ENCODE results near the gene EYS. TPM values are rescaled to one million over a fixed set of nuclear protein-coding genes. Genes with fewer than 3 reads are reported as not detected.

Gene EYS
- total RNA-seq, 1 donor from 2014 or later, result 0.06 TPM

DNA sequence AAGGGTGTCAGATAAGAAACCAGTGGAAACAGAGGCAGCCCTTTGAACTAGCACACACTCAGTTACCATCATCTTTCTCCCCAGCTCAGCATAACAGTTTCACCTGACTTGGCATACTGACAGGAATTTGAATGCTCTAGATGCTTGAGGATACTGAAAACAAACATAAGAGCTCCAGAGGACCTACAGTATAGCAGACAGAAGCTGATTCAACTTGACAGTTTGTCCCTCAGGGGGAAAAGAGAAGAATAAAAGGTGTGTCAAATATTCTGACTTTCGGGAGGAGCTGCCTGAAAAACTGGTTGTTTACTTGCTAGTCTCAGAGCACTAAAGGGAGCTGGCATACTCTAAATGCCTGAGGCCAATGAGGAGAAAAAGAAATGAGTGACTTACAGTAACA is 35.1 kb downstream of the EYS start:
- no peak overlapping the region for H3K4me3 ChIP-seq (ENCODE audit: low read depth, low read length)
- DNase-seq (ENCODE audit: low read depth), result no peak

DNA sequence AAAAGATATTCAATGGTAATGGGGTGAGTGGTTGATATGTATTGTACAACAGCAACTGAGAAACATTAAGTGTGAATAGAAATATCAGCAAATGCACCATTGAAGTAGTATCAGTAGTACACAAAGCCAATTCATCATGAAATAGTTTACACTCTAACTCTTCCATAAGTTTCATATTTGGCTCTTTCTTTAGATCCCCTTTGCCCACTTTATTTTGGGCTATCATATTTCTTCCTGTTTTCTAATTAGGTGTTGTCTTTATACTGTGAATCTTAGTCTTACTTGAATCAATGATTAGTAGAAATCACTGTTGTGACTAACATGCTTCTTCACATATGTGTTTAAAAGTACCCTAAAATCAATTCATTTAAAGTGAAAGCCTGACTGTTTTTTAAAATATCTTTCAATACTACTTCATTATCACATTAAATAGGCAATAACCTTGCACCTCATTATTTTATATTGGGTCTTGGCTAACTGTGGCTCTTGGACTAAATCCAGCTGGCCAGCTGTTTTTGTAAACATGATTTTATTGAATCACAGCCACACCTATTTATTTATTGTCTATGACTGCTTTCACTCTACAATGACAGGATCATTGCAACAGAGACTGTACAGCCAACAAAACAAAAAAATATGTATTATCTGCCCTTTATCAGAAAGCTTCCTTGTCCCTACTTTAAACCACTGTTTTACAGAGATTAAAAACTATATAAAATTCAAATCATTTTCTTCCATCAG is 38.9 kb downstream of the EYS start:
- no peak overlapping the region for H3K4me3 ChIP-seq (ENCODE audit: low read depth, low read length)
- TF ChIP-seq, protein P1, sequence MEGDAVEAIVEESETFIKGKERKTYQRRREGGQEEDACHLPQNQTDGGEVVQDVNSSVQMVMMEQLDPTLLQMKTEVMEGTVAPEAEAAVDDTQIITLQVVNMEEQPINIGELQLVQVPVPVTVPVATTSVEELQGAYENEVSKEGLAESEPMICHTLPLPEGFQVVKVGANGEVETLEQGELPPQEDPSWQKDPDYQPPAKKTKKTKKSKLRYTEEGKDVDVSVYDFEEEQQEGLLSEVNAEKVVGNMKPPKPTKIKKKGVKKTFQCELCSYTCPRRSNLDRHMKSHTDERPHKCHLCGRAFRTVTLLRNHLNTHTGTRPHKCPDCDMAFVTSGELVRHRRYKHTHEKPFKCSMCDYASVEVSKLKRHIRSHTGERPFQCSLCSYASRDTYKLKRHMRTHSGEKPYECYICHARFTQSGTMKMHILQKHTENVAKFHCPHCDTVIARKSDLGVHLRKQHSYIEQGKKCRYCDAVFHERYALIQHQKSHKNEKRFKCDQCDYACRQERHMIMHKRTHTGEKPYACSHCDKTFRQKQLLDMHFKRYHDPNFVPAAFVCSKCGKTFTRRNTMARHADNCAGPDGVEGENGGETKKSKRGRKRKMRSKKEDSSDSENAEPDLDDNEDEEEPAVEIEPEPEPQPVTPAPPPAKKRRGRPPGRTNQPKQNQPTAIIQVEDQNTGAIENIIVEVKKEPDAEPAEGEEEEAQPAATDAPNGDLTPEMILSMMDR (conservative IDR thresholded peaks at IDR 0.05; ENCODE audit: low read depth, low read length), result no peak
- no peak for DNase-seq (ENCODE audit: low read depth)

More for the DNA sequence above, 35.1 kb downstream of the EYS start:
- TF ChIP-seq, protein P1 (conservative IDR thresholded peaks at IDR 0.05; ENCODE audit: low read depth, low read length), result no peak

DNA sequence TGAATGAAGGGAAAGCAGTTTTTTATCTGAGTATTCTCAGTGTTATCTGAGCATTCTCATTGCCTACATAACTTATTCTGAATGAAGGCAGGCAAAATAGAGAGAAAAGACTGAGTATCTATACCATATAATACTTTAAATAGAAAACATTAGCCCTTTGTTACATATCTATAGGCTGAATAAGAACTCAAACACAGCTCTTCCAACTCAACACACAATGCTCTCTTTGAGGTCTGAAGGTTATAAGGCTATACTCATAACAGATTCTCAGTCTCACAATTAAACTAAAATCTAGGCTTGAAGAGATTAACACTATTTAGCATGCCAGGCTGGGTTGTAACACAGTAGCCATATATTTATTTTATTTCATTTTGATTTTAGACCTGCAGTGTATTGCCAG is 56.9 kb downstream of the EYS start:
- DNase-seq (ENCODE audit: low read depth), result no peak
- TF ChIP-seq, protein P1 (conservative IDR thresholded peaks at IDR 0.05; ENCODE audit: low read depth, low read length), result no peak
- H3K4me3 ChIP-seq (ENCODE audit: low read depth, low read length), result no peak overlapping the region

DNA sequence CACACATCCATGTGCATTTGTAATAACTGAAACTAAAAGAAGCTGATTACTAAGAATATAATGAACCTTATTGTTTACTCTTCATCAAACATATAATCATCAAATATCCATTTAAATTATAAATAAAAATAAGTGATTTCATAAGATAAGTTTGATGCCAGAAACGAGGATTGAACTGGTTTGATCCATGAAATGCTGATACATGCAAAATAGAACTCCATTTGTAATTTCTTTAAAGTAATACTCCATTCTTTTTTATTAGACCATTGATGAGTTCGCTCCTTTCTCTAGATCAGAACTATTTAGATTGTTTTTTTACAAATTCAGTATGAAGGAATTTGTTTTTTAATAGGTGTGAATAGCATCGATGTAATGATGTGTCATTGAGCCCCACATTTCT is 57.6 kb downstream of the EYS start:
- TF ChIP-seq, protein P1 (conservative IDR thresholded peaks at IDR 0.05; ENCODE audit: low read depth, low read length), result no peak
- no peak for DNase-seq (ENCODE audit: low read depth)
- H3K4me3 ChIP-seq (ENCODE audit: low read depth, low read length), result no peak overlapping the region

DNA sequence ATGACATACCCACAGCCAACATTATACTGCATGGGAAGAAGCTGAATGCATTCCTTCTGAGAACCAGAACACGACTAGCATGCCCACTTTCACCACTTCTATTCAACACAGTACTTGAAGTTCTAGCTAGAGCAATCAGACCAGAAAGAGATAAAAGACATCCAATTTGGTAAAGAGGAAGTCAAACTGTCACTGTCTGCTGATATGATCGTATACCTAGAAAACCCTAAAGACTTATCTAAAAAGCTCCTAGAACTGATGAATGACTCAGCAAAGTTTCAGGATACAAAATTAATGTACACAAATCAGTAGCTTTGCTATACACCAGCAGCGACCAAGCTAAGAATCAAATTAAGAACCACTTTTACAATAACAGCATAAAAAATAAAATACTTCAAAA is 60.5 kb downstream of the EYS start:
- no peak for DNase-seq (ENCODE audit: low read depth)
- TF ChIP-seq, protein P1 (conservative IDR thresholded peaks at IDR 0.05; ENCODE audit: low read depth, low read length), result no peak
- H3K4me3 ChIP-seq (ENCODE audit: low read depth, low read length), result no peak overlapping the region

DNA sequence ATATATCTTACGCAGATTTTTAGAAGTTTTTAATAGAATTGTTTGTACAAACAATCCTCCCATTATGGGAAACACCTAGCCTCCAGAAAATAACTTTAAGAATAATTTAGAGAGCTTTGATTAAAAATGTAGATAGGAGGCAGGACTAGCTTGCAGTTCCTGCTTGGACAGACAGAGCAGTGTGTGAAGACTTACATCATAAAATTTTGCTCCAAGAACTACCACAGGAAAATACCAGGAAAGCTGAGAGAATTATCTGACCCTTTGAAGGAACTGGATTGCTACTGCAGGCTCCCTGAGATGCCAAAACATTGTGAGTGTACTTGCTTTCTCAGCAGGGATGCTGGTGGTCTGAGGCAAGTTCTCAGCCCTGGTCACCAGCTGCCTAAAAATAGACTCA is 64.2 kb downstream of the EYS start:
- DNase-seq (ENCODE audit: low read depth), result no peak
- TF ChIP-seq, protein P1 (conservative IDR thresholded peaks at IDR 0.05; ENCODE audit: low read depth, low read length), result no peak

More for the DNA sequence above, 64.2 kb downstream of the EYS start:
- H3K4me3 ChIP-seq (ENCODE audit: low read depth, low read length), result no peak overlapping the region

All from epithelial cell of proximal tubule (primary cell).